GM19240 (cell line): ENCODE measurements around the gene ZNF784.

ENCODE experiments used
- DNase-seq: peaks from one replicate; pipeline ENCODE4 v3.0.0; 2011; ENCODE audit warnings: low spot score; ENCODE audit not compliant: insufficient read length

The ZNF784 gene

DNA sequence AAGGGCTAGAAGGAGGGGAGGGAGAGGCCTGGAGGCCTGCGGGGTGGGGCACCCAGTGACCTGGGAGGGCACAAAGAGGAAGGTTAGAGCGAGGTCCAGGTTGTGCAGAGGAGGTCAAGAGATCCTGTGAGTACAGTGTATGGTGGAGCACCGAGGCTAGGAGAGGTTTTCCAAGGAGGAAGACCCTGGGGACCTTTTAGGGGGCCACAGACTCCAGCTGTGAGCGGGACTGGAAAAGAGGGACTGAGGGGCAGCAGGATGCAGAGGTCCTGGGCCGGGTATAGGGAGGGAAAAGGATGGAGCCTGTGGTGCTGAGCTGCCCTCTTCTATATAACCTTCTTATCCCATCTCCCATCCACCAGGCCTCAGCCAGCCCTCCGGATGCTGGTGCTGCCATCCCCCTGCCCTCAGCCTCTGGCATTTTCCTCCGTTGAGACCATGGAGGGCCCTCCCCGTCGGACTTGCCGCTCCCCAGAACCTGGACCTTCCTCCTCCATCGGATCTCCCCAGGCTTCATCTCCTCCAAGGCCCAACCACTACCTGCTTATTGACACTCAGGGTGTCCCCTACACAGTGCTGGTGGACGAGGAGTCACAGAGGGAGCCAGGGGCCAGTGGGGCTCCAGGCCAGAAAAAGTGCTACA lies 19.9 kb upstream of the ZNF784 start:
- DNase-seq: no peak

DNA sequence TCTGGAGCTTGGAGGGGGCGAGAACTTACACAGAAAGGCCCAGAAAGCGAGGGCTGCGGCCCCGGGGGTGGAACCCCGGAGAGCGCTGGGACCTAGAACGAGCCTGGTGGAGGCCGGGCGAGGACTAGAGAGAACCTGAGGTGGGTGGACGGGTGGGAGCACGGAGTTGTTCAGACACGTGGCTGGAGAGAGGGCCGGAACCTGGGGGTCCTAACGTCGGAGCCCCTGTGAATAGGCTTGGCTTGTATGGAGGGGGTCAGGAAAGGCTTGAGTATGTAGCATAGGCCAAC lies 19.5 kb upstream of the ZNF784 start:
- no peak for DNase-seq

DNA sequence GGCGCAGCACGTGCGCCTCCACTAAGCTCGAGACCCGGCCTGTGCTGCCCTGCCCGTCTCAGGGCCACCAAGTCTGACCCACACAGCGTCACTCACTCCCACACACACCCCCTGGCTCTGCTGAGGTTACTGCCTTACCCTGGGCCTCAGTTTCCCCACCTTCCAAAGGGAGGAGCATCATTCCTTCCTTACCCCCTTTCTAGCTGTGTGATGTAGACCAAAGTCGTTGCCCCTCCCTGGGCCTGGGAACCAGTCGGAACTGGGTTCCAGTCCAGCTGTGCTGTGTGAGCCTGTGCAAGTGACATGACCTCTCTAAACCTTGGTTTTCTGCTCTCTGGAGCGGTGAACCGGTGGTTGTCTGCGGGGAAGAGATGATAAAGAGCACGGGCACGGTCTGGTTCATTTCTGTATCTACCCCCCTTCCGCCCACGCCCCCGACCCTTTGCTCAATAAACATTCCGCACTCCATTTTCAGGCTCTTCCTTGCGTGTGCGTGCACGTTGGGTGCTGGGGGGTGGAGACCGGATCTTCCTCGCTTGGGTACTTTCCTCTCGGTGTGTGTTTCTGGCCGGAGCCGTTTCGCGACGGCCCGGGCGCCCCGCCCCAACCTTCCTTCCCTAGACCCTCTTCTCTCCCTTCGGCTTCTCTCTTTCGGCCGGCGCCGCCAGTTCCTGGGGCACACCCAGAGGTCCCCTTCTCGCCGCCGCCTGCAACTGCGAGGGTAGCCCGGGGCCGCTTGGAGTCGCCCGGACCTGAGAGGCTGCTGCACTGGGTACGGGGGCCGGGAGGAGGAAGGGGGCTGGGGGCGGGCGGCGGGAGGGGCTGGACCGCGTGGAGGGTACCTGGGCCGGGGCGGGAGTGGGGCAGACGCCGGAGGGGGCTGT lies 18.9 kb upstream of the ZNF784 start, which contains the start of gene ZNF581:
Gene ZNF581, plus strand, starts transcription at position 647 of the 884 bp plus-strand sequence. CDS start 923 bp downstream, outside the sequence.
- peak; percentile 82 for DNase-seq

DNA sequence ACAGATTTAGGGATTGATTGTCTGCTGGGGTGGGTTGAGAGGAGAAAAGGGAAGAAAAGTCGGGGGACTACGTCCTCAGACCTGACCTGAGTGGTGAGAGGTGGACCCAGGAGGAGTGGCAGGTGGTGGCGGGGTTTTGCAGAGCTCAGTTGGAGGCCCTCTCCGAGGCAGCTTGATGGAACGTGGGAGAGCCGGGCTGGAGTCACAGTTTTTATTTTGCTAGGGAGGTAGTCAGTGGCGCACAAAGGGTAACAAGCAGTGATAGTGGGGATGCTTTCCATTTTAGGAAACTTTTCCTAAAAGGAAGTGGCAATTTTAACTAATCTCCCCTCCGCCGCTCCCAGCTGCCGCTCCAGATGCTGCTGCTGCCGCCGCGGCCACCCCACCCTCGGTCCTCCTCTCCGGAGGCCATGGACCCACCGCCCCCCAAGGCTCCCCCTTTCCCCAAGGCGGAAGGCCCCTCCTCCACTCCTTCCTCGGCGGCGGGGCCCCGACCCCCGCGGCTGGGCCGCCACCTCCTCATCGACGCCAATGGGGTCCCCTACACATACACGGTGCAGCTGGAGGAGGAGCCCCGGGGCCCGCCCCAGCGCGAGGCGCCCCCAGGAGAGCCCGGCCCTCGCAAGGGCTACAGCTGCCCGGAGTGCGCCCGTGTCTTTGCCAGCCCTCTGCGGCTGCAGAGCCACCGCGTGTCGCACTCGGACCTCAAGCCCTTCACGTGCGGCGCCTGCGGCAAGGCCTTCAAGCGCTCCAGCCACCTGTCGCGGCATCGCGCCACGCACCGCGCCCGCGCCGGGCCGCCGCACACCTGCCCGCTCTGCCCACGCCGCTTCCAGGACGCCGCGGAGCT lies 18.0 kb upstream of the ZNF784 start:
- DNase-seq: no peak

DNA sequence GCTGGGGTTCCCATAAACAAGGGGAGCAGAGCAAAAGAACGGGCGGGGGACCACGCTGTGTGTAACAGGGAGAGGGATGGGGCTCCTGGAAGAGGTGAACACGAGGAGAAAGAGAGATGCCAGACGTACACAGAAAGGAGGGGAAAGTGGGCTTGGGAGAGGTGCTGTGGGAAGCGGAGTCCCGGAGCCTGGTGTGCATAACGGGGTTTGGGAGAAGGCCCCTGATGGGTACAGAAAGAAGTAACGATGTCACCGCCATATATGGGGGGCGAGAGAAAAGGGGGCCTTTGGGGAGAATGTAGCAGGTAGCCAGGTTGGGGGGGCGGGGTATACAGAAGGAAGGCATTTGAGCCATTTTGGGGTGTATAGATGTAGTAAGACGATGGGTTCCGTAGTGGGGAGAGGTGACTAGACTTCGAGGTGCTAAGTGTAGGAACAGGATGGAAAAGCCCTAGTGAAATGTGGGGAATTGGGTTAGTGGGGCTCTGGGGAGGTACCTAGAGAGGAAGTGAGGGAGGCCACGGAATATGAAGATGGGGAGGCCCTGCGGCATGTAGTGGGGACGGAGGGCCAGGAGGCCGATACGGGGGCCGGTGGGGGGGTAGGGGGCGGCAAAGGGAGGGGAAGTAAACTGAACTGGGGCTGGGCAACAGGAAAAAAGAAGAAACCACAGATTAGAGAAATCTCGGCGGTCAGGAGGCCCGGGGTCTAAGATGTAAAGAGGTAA lies 17.2 kb upstream of the ZNF784 start:
- DNase-seq: no peak

DNA sequence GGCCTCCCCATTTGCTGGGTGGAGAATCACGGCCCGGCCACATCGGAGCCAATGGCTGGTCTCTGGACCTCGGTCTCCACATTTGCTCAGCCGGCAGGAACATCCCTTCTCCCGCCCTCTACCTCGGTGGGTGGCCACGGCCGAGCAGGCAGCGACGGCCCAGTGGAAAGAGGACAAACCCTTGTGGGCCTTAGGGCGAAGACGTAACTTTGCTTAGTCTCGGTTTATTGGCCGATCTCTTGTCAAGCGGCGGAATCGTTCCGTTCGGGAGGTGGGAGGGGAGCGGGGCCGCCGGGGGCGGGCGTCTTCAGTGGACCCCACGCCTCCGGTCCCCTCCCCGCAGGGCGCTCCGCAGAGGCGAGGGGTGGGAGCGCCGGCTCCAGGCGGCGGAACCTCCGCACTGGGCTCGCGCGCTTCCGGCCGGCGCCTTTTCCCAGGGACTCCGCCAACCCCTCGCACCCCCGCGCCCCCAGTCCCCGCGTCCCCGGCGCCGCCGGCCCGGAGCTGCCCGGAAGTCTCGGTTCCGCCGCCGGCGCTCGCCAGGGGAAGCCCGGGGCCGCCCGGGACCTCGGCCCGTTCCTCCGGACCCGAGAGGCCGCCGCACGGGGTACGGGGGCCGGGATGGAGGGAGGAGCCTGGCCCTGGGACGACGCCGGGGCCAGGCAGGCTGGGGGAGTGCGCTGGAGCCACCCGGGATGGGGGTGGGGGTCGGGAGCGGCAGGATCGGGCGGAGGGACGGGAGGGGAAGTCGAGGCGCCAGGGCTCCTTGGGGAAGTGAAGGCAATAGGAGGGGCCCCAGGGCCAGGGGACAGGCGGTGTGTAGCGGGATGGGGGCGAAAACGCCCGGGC lies 16.4 kb upstream of the ZNF784 start, which contains the start of gene ZNF580:
Gene ZNF580, plus strand, starts transcription at position 426 of the 849 bp plus-strand sequence. CDS start 1,507 bp downstream, outside the sequence.
- DNase-seq: no peak

DNA sequence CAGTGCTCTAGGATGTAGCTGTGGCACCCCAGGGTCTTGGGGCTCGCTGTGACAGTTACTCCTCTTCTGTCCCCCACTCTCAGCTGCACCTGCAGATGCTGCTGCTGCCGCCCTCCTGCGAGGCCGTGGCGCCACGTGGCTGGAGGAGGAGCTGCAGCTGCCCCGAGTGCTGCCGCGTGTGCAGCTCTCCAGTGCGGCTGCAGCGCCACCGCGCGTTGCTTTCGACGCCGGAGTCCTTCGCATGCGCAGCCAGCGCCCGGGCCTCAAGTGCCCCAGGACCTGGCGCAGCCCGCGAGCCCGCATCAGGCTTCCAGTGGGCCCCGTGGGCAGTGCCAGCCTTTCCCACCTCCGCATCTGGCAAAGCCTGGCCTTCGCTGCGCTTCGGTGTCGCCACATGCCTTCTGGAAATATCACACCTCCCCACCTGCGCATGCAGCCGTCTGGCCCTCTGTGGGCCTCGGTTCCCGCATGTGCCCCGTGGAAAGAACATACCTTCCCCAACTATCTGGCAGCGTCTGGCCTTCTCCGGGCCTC lies 15.7 kb upstream of the ZNF784 start:
- DNase-seq: no peak

DNA sequence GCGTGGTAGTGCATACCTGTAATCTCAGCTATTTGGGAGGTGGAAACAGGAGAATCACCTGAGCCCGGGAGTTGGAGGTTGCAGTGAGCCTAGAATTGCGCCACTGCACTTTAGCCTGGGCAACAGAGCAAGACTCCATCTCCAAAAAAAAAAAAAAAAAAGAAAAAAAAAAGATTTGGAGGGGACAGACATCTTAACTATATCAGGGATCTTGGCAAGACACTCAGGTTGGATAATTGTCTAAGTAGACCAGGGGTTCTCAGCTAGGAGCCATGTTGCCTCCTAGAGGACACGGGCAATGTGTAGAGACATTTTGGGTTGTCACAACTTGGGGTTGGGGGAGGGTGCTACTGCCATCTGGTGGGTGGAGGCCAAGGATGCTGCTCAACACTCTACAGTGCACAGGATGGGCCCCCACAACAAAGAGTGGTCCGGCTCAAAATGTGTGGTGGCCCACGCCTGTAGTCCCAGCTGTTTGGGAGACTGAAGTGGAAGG lies 14.5 kb upstream of the ZNF784 start:
- no peak for DNase-seq

DNA sequence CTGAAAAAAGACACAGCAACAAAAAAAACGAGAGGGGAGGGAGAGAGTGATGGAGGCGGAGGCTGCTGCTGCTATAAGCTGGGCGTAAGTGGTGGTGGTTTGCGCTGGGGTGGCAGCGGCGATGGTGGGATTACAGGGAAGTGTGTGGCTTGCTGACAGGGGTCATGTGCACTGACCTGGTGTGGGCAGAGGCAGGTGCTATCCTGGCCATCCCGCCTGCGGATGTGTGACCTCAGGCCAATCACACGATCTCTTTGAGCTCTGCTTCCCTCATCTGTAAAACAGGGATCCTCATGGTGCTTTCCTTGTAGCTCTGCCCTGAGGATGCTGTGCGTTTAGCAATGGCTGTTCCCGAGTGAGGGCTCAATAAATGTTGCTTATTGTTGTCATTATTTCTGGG lies 13.2 kb upstream of the ZNF784 start:
- no peak for DNase-seq

DNA sequence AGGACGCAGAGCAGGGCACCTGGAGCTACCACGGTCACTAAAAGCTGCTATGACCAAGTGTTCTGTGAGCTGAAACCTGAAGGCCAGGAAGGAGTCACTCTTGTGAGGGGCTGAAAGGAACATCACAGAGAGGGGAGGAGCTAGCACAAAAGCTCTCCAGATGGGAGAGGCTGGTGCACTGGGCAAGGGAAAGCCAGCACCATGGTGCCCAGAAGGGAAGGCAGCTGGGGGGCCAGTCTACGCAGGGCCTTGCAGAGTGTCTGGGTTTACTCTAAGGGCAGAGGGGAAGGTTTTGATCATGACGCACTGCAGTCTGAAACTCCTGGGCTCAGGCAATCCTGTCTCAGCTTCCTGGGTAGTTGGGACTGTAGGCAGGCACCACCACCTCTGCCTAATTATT lies 12.4 kb upstream of the ZNF784 start:
- DNase-seq: no peak

DNA sequence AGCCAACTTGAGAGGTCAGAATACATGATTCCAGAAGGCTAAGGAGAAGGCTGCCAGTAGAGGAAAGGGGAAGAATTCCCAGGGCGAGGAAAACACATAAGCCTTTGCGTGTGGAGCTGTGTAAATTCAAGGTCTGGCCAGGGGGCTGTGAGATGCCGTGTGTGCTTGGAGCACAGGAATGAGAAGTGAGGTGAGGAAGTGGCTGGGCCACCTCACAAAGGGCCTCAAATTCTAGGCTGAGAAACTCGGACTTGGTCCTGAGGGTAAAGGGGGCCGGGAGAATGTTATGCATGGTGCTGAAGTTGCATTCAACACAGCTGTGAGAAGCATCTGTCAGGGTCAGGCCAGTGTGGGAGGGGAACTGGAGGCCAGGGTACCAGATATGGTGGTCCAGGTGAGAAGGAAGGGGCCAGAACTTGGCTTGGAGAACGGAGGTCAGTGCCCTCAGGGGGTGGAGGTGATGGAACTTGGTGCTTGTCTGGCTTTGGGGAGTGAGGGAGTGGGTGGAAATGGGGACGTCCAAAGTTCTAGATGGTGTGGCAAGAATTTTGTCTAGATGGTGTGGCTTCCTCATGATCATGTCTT lies 11.6 kb upstream of the ZNF784 start:
- DNase-seq: no peak

DNA sequence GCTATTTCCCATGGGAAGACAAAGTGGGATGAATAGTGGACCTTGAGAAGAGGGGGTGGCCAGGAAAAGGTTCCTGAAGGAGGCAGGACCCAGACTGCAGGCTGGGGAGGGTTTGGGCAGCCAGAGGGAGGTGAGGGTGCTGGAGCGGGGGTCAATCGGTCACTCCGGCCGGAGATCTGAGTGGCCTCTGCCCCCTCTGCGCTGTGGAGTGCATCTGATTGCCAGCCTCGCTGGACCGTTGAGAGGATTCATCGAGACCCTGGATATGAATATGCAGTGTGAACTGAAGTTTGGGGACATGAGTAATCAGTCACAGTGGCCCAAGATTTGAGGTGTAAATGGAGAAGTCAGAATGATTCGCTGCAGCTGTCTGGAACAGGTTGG lies 11.0 kb upstream of the ZNF784 start:
- no peak for DNase-seq

DNA sequence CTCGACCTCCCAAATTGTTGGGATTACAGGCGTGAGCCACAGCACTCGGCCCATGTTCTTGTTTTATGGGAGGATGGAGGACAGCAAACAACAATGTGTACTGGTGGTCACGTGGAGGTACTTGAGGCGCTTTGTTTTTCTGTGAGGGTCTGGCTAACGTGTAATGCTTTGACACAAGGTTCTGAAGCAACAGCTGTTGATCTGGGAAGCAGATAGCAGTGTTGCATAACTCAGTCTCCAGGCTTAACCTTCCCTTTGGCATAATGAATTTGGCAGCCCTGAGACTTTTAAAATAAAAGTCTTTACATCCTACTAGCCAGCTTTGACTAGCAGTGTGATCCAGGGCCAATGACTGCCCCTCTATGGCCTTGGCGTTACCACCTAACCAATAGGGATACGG lies 9.5 kb upstream of the ZNF784 start:
- no peak for DNase-seq

DNA sequence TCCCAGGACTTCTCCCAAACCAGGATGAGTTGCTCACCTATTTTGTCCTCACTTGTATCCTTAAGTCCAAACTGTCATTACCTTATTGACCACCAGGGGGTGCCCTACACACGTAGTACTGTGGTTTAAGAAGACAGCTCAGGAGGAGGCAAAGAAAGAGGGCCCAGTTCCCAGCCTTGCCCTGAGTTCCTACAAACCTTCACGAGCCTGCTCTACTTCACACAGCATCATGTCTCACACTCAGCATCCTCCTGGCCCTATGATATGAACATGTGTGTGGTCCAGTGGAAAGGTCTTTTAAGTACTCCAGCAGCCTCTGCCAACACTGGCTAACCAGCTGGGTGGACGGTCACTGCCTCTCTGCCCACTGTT lies 8.1 kb upstream of the ZNF784 start:
- no peak for DNase-seq

DNA sequence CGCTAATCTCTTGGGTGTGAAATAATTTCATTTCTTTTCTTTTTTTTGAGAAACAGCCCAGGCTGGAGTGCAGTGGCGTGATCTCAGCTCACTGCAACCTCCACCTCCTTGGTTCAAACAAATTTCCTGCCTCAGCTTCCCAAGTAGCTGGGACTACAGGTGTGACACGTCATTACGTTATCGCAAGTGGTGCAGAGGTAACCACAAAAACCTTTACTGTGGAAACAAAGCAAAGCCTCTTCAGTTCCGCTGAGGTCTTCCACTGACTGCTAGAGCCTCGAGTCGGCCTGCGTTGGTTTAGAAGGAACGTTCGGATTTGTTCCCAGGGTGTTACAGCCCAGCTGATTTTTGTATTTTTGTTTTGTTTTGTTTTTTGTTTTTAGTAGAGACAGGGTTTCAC lies 2.0 kb upstream of the ZNF784 start:
- DNase-seq: no peak

DNA sequence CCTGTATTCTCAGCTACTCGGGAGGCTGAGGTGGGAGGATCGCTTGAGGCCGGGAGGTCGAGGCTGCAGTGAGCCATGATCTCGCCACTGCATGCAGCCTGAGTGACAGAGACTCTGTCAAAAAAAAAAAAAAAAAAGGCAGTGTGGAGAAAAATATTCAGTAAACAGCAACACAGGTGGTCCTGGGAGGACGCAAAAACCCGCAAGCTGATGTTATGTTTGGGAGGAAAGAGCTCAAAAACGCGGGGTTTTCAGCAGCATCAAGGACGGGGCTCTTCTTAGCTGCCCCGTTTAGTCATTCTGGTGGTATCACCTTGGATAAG lies 599 bp upstream of the ZNF784 start:
- DNase-seq: no peak

DNA sequence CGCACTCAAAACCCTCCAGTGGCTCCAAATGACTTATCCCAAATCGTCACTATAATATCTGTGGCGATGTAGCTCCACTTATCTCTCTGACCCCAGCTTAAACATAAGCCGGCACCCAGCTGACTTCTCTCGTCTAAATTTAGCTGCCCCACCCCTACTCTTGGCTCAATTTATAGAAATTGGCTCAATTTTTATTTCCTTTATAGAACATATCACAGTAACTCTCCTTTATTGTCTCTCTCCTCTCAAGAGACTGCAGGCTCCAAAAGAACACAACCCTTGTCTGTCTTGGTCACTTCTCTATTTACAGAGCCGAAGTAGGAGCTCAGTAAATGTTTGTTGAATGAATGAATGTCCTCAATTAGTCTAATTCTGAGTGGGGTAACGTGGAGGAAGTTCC lies 805 bp downstream of the ZNF784 start:
- DNase-seq: no peak

DNA sequence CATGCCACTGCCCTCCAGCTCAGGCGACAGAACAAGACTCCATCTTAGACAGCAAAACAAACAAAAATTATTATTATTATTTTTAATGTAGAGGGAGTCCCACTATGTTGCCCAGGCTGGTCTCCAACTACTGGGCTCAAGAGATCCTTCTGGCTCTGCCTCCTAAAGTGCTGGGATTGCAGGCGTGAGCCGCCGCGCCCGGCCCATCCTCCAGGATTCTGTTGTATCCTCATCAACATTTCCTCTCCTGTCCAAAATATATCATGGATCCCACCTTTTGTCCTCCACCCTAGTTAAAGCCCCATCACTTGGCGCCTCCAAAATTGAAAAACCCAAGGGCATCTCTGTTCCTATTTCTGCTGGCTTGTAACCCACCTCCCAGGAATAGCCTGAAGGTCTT lies 1.2 kb downstream of the ZNF784 start:
- DNase-seq: no peak

DNA sequence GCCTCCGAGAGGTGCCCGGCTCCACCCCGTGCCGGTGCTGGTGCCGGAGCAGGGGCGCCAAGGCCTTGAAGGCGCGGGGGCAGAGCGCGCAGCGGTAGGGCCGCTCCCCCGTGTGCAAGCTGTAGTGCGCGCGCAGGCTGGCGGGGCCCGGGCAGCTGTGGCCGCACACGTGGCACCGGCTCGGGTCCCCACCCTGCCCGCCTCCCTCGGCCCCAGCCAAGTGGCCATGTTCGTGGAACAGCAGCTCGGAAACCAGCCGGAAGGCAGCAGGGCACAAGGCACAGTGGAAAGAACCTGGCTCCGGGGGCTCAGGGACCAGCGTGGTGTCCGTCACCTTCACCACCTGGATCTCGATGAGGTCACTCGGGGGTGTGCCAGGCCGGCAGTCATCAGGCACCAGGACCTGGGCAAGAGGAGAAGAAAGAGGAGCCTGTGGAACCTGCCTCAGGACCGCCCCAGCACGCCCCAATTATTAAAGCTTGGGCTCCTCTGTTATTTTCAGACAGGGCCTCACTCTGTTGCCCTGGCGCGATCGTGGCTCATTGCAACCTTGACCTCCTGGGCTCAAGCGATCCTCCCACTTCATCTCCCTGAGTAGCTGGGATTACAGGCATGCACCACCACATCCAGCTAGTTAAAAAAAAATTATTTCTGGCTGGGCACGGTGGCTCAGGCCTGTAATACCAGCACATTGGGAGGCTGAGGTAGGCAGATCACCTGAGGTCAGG lies 2.0 kb downstream of the ZNF784 start:
- DNase-seq: no peak
